Caki2 (cell line): ENCODE measurements around the gene CHST8. TPM values are rescaled to one million over a fixed set of nuclear protein-coding genes. Genes with fewer than 3 reads are reported as not detected.
A peak's percentile ranks its signal among the peaks of the same experiment; 100 is the strongest.

ENCODE experiments used
- DNase-seq: peaks from one replicate; pipeline ENCODE4 v3.0.0-alpha.2; 2015; ENCODE audit warnings: low read depth
- in situ Hi-C: cut with HindIII; loops from 2 replicates; pipeline ENCODE4 v1.10.0; 2016; ENCODE audit warnings: low sequenced_read_pairs, low pct_unique_long_range_greater_than_20kb, mixed read lengths
- total RNA-seq: library from RNA; depleted of rRNA; stranded (reverse); fragments of >200 nt; shearing (Covaris generic); gene quantifications from 2 replicates; pipeline ENCODE4 v1.2.3, GENCODE V29; 2014; ENCODE audit warnings: low replicate concordance; rRNA removed

Gene CHST8
- total RNA-seq, 1 experiment from 2014 or later: not detected

DNA sequence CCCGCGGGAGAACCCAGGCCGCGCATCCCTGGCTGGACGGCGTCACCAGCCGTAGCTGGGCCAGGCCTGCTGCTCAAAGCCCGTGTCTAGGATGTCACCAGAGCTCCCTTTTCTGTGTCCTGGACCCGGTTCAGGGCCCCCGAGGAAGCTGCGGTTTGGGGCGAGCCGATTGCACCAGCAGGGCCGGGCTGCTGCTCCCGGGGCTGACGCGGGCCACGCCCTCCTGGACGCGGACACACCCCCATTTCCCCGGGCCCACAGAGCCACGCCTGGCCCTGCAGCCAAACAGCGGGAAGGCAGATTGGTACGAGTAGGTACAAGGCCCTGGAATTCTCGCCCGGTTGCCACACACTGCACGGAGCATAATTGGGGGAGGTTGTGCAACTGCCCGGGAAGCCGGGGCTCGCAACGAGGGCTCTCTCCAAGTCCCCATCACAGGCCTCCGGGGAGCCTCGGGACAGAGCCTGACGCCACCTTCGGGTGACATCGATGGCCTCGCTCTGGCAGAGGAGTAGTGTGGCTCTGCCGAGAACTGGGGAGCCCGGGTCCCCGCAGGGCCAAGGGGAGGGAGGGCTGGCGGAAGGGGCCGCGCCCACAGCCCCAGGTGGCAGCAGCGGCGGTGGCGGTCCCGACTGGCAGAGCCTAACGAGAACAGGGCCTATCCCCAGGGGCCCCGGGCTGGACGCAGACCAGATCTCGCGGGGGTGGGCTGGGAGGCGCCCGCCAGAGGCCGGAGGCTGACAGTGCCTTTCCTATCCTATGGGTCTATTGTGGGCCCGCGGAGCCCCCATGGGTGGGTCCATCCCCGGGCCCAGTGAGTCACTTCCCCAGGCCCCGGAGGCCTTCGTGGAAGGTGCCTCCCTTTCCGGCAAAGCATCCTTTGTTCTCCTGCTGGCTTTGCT, 198.4 kb downstream of the CHST8 start:
- DNase-seq: peak; percentile 52
- in situ Hi-C loops: no loop called here

- in situ Hi-C loops: no loop called here
- DNase-seq: no peak
These were observed 200.1 kb downstream of the CHST8 start for GRCh38 chr19:33821871-33822270.

Other genes starting within 250 kb of the CHST8 start
- gene CEBPG, start 248.2 kb upstream of the CHST8 start, total RNA-seq: 12.8 and 18.4 TPM in 2 replicates
- gene PEPD, start 100.2 kb upstream of the CHST8 start, total RNA-seq: 148 and 165 TPM in 2 replicates
- gene KCTD15, start 174.9 kb downstream of the CHST8 start, total RNA-seq: 88.9 and 193 TPM in 2 replicates